Mammary epithelial cell (primary cell): ENCODE results near the gene MED16.

ENCODE experiments used
- EZH2 ChIP-seq: IDR thresholded peaks from 2 replicates; pipeline ENCODE4 v1.6.1; 2012; ENCODE audit warnings: low read length, inconsistent platforms, borderline replicate concordance
- TF ChIP-seq, protein P1 (sequence below), 2 donors: IDR thresholded peaks in 1 of 2; conservative IDR thresholded peaks in 1 of 2; 2 replicates each; pipeline ENCODE4 v1.5.1; 2011 to 2012; ENCODE audit warnings: inconsistent platforms in 2 of 2, low read length in 2 of 2, mild to moderate bottlenecking in 2 of 2, control low read depth in 1 of 2, low read depth in 1 of 2; ENCODE audit not compliant: insufficient read depth in 1 of 2; ENCODE audit errors: extremely low read depth in 1 of 2

DNA sequence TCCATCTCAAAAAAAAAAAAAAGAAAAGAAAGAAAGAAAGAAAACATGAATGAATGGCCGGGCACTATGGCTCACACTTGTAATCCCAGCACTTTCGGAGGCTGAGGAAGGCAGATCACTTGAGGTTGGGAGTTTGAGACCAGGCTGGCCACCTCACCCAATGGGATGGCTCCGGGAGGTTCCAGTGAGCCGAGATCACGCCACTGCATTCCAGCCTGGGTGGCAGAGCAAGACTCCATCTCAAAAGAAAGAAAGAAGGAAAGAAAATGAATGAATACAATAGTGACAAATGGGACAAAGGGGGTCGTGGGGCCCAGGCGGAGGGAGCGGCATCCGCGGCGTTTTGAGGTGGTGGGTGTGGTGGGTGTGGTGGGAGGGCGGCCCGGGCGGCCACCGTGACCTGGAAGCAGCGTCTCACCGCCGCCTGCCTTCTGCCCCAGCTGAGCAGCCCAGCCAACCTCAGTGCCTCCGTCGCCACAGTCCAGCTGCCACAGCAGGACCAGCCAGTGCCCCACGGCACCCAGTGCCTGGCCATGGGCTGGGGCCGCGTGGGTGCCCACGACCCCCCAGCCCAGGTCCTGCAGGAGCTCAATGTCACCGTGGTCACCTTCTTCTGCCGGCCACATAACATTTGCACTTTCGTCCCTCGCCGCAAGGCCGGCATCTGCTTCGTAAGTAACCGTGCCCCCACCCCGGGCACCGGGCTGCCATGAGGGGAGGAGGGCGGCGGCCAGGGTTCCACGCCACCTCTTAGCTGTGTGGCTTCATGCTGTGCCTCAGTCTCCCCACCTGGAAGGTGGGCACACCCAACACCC, 47.1 kb downstream of the MED16 start:
- TF ChIP-seq, protein P1, sequence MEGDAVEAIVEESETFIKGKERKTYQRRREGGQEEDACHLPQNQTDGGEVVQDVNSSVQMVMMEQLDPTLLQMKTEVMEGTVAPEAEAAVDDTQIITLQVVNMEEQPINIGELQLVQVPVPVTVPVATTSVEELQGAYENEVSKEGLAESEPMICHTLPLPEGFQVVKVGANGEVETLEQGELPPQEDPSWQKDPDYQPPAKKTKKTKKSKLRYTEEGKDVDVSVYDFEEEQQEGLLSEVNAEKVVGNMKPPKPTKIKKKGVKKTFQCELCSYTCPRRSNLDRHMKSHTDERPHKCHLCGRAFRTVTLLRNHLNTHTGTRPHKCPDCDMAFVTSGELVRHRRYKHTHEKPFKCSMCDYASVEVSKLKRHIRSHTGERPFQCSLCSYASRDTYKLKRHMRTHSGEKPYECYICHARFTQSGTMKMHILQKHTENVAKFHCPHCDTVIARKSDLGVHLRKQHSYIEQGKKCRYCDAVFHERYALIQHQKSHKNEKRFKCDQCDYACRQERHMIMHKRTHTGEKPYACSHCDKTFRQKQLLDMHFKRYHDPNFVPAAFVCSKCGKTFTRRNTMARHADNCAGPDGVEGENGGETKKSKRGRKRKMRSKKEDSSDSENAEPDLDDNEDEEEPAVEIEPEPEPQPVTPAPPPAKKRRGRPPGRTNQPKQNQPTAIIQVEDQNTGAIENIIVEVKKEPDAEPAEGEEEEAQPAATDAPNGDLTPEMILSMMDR (conservative IDR thresholded peaks at IDR 0.05 in 1 of 2, IDR thresholded peaks at IDR 0.05 in 1 of 2; ENCODE audit: extremely low read depth in 1 of 2, insufficient read depth in 1 of 2, low read depth in 1 of 2, low read length in 2 of 2), result no peak
- no peak for TF ChIP-seq EZH2
